Vagina (tissue), 2 donors: ENCODE results near the gene LMOD1.

ENCODE experiments used
- POLR2A ChIP-seq, 2 donors: fragments of 450-650 bp; IDR thresholded peaks; one replicate each; pipeline ENCODE4 v1.6.1; 2017; ENCODE audit warnings: antibody characterized with exemption in 2 of 2, mild to moderate bottlenecking in 2 of 2, moderate library complexity in 2 of 2
- POLR2AphosphoS5 ChIP-seq, 2 donors: sonication (generic); formaldehyde crosslinking; IDR thresholded peaks; one replicate each; pipeline ENCODE4 v1.9.0; 2017; ENCODE audit warnings: antibody characterized with exemption in 2 of 2, mild to moderate bottlenecking in 2 of 2, low read depth in 1 of 2; ENCODE audit not compliant: insufficient read depth in 1 of 2
- TF ChIP-seq, protein P1 (sequence below), 3 experiments: fragments of 450-650 bp in 2 of 3; fragments of 200-600 bp in 1 of 3; sonication (generic) in 1 of 3; IDR thresholded peaks; one replicate each; pipeline ENCODE4 v1.5.1; 2017 to 2019; ENCODE audit warnings: antibody characterized with exemption in 3 of 3, mild to moderate bottlenecking in 2 of 3, moderate library complexity in 2 of 3

DNA sequence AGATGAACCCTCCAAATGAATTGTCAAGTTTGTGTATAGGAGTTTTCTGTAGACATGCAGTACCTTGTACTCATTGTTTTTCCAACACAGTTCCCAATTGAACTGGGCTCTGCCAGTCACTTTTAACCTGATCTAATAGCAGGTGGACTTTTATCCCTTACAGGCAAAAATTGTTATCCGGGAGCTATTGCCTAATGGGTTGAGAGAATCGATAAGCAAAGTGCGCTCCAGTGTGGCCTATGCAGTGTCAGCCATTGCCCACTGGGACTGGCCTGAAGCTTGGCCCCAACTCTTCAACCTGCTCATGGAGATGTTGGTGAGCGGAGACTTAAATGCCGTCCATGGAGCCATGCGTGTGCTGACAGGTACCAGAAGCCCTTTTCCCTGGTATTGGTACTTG is 98.1 kb downstream of the LMOD1 start:
- TF ChIP-seq POLR2AphosphoS5 (IDR thresholded peaks at IDR 0.05; ENCODE audit: insufficient read depth in 1 of 2, low read depth in 1 of 2) = no peak
- TF ChIP-seq, protein P1, sequence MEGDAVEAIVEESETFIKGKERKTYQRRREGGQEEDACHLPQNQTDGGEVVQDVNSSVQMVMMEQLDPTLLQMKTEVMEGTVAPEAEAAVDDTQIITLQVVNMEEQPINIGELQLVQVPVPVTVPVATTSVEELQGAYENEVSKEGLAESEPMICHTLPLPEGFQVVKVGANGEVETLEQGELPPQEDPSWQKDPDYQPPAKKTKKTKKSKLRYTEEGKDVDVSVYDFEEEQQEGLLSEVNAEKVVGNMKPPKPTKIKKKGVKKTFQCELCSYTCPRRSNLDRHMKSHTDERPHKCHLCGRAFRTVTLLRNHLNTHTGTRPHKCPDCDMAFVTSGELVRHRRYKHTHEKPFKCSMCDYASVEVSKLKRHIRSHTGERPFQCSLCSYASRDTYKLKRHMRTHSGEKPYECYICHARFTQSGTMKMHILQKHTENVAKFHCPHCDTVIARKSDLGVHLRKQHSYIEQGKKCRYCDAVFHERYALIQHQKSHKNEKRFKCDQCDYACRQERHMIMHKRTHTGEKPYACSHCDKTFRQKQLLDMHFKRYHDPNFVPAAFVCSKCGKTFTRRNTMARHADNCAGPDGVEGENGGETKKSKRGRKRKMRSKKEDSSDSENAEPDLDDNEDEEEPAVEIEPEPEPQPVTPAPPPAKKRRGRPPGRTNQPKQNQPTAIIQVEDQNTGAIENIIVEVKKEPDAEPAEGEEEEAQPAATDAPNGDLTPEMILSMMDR (IDR thresholded peaks at IDR 0.05) = no peak
- no peak for TF ChIP-seq POLR2A (IDR thresholded peaks at IDR 0.05)
